GM21723 (cell line): ENCODE results near the gene GSN.

Source experiments
- ATAC-seq: cut with Tn5 transposase; IDR thresholded peaks from one replicate; pipeline ENCODE4 v1.9.1; 2021; ENCODE audit warnings: mild to moderate bottlenecking, moderate library complexity; ENCODE audit not compliant: unreplicated experiment

GSN gene

DNA sequence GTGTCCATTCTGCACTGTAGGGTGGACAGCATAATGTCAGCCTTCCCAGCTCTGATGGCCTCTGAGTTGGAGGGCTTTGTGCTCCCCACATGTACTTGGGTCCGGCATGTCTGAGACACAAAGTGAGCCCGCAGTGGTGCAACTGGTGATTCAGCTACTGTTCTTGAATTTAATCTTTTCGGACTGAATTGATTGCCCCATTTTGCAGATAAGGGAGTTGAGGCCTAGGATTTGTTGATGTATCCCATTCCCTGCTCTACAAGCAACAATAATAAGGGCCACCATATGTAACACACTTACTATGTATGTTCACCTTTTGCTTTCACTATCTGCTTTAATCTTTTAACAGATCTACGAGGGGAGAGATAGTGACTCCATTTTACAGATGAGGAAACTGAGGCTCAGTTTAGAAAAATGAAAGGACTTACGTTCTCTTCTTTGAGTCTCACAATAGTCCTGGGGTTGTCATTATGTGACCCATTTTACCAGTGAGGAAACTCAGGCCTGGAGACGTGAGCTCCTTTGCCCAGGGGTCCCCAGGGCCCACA lies 4.5 kb downstream of the GSN start:
- ATAC-seq: no peak

GRCh38 chr9:121273064-121273775 lies 5.3 kb downstream of the GSN start:
- no peak for ATAC-seq

DNA sequence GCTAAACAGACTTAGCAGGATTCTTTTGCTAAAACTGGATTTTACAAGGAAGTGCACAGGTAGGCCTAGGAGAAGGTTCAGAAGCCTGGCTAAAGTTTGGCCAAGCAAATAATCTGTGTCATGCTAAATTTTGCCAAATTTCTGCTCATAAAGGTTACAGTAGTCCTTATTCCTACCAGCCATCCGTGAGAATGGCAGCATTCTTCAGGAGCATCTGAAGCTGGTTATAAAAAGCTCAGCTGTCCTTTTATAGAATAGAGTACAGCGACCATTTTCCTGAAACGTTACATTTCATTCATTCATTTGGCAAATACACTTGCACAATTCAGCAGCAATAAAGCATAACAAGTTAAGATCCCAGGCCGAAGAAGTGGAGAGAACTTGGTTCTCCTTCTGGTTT lies 6.9 kb downstream of the GSN start:
- no peak for ATAC-seq

DNA sequence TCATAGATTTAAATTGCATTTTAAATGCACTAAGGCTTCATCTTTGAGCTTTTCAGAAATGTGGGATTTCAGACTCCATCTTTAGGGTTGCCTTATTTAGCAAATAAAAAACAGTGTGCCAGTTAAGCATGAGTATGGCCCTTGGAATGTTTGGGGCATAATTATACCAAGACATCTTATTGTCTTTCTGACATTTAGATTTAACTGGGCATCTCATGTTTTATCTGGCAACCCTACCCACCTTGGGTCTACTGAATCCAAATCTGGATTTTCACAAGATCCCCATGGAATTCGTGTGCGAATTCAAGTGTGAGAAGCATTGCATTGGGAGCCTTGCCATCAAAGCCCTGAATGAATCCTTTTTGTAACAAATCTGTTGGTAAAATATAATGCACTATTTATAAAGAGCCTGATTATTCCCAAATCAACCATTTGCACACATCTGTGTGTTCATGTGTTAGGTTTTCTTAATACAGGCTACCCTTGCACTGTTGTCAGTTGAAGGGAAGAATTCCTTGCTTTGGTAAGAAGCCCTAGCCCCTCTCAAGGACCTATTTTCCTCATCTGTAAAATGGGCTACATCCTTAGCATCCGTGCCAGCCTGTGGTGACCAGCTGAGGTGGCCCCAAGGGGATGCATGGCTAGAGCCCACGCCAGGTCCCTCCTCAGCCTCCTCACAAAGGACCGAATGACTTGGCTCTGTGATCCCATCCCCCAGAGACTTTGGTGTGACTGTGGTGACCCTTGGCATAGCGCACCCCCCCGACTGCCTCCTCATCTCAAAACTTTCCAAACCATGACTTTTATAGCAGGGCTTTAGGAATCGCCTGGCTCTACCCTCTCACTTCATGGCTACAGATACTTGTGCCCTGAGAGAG lies 8.1 kb downstream of the GSN start:
- no peak for ATAC-seq

DNA sequence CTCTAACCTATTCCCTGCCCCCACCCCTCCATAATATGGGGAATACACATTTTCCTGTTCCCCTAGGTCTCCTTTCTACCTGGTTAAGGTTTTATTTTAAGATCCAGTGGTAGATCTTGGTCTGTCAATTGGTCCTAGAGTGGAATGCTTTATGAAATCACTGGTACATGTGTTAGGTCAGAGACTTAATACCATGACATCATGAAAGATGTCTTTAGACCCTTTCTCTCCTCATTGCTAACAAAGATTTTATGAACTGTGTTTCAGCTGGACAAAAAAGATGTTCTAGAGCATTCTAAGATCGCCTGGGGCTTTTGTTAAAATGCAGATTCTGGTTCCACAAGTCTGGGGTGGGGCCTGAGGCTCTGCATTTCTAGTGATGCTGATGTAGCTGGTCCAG lies 9.1 kb downstream of the GSN start:
- no peak for ATAC-seq

DNA sequence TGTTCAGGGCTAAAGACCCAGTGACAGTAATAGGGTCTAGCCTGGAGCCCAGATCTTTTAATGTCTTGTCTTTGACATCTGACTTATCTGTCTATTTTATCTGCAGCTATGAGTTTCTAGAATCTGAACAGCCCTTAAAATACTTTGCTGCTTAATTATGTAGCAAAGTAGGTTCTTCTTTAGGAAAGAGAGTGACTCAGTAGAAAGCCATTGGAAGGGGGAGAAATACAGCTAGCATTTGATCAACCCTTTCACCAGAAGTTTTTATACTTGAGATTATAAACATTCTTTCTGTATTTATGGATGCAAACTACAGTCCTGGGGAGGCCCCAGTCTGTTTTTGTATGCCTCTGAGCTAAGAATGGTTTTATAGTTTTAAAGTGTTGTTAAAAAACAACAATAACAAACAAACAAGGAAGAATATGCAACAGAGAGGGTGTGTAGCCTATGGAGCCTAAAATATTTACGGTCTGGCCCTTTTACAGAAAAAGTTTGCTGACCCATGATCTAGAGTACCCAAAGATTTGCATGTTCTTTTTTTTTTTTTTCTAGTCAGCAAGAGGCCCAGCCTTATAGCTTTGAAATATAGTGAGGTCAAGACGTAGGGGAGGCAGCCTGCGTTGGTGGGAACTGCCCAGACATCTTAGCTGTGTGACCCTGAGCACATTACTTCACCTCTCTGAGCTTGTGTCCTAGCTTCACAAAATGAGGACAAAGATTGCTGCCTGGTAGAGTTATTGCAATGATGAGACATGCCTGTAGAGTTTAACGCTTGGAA lies 9.7 kb downstream of the GSN start:
- ATAC-seq: no peak

GRCh38 chr9:121278477-121279261 lies 10.7 kb downstream of the GSN start:
- ATAC-seq: no peak

DNA sequence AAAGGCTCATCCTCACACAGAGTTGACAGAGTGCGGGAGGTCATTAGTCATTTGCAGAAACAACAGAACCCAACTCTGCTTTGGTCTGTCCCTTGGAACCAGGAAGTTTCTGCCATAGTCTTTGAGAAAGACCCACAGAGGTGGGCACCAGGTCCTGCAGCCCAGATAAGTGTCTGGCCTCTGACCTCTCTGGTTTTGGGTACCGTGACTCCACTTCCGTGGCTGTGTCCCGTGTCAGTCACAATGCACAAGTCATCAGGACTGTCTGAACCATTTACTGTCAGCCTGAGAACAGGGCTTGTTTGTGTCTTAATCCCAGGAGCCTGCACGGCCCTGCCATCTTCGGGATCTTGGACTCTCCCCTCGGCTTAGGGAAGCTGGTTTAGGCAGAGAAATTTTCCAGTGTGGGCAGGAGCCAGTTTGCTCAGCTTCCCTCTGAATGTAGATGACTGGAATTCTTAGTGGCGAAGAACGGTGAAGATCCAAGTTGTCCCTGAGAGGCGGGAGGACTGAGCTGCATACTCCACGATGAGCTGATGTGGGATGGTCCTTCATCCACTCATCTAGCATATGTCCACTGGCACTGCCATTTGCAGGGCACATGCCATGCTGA lies 11.9 kb downstream of the GSN start:
- ATAC-seq: no peak

DNA sequence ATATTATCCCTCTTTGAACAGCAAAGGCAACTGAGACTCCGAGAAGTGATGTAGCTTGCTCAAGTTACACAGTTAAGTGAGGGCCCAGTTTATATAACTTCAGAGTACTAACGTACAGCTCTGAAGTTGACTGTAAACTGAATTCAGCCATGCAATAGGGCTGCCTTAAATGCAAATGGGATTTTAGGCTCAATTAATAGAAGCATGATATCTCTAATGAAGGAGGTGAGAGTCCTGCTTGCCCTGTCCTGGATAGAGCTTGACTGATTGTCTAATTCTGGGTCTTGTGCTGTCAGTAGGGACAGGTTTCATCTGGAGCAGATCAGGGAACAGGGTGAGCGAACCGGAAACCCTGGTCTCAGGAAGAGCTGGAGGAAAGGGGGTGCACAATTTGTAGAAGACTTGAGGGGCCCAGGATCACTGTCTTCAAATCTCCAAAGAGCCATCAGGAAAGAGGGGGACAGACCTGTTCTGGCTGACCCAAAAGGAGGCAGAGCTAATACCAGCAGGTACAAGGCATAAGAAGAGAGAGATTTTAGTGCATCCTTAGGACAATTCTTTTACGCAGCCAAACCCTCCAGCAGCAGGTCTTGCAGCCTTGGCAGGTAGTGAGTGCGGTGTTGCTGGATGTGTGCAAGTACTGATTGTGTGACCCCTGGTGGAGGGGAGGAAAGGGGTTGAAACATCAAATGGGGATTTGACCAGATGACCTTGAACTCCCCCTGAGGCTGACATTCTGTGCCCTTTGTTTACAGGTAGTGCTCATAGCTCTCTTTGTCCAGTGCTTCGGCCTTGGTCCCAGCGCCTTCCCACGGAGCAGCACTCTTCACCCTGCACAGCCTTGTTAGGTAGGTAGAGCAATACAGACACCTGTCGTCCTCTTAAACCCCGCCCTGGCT lies 13.0 kb downstream of the GSN start:
- ATAC-seq: no peak

GRCh38 chr9:121281614-121282276 lies 13.8 kb downstream of the GSN start:
- no peak for ATAC-seq

- ATAC-seq: no peak
Measured at GRCh38 chr9:121282277-121283079, 14.5 kb downstream of the GSN start.

DNA sequence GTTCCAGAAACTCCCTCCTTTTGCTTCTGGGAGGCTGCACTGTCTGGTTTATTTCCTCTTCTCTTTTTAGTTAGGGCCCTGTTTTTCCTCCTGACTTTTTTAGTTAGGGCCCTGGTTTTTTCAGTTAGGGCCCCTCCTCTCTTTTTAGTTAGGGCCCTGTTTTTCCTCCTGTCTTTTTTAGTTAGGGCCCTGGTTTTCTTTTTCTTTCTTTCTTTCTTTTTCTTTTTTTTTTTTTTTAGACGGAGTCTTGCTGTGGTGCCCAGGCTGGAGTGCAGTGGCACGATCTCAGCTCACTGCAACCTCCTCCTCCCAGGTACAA lies 15.1 kb downstream of the GSN start:
- ATAC-seq: no peak

GRCh38 chr9:121283856-121284732 lies 16.1 kb downstream of the GSN start:
- no peak for ATAC-seq

DNA sequence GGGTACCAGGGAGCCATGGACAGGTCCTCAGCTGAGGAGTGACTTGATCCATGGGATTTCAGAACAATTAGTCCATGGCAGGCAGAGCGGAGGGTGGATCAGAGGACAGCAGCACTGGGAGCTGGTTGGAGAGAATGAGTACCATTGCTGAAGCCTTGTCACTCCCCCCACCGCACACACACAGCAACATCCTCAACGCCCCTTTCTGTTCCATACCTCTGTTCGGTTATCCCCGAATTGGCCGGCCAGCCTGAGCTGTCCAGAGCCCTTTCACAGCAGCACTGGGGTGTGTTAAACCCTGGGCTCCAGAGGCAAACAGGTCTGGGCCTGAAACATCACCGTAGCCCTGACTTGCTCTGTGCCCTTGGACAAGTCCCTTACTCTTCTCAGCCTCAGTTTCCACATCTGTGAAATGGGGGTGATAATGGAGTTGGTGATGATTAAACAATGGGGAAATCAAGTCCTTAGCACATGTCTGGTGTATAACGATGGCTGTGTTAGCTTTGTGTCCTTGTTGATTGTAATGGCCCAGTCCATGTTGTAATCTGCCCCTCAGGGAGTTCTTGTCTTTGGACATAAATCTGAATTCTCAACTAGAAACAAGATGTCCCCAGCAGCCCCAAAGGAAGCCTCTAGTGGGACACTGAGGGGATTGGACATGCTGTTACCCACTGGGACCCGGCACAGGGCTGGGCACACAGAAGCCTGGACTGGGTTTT lies 16.9 kb downstream of the GSN start:
- ATAC-seq: no peak

DNA sequence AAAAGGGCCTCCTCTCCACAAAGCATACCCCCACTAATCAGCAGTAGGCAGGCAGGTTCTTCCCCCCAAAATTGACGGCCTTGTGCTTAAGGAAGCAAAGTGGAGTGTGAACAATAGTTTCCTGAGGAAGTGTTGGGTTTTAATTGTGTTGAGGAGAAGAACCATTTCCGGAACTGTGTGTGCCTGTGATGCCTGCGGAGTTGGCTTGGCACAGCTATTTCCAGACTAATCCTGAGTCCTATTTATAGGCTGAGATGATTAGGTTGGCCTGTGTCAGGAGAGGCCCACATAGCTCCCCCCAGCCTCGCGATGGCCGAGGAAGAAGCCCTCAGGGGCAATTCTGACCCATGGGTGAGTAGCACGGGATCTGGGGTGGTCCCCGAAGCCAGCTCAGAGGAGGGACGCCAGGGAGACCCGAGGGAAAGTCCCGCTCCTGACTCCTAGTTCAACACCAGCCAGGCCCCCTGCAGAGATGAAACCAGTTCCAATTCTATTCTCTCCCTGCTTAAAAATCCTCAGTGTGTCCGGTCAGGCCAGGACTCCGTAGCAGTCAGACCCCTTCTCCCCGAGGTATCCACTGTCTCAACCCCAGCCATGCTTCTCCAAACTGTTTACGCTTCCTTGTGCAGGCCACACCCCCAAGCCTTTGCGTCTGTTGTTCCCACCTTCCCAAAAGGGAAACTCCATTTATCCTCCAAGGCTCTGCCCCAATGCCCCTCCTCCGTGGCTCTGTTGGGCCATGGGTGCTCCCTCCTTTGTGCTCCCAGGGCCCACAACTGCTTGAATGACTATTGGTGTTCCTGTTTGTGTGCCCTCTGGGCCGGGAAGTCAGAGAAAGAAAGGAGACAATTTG lies 18.1 kb downstream of the GSN start:
- no peak for ATAC-seq

DNA sequence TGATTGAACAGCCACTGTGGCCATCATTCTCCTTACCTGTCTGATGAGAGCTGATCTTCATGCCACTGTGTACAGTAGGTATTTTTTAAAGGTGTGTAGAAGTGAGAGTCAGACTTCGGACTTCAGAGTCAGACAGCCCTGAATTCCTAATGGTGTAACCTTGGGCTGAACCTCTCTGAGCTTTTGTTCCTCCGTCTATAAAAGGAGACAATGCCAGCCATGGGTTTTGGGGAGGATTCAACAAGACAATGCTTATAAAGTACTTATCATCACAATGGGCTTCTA lies 18.7 kb downstream of the GSN start:
- ATAC-seq: no peak
